Measurements from ENCODE around the gene LSG1.

- TF ChIP-seq SETDB1 (CRISPR knock-in tag; IDR thresholded peaks at IDR 0.05; ENCODE audit: borderline replicate concordance) (no peak), ZNF615 (CRISPR knock-in tag; IDR thresholded peaks at IDR 0.05; ENCODE audit: borderline replicate concordance) (no peak), NONO (IDR thresholded peaks at IDR 0.05) (no peak), NONO (CRISPR knock-in tag; conservative IDR thresholded peaks at IDR 0.05) (no peak), ZFP91 (CRISPR knock-in tag; IDR thresholded peaks at IDR 0.05; ENCODE audit: borderline replicate concordance) (no peak)
Observed at GRCh38 chr3:194607592-194608389, 64.2 kb downstream of the LSG1 start.

Measured in HepG2 (cell line).